Measurements from ENCODE around the gene APBA2. TPM values are rescaled to one million over a fixed set of nuclear protein-coding genes. Genes with fewer than 3 reads are reported as not detected.

APBA2 gene
- total RNA-seq, 1 donor from 2014 or later: 41.0 TPM

DNA sequence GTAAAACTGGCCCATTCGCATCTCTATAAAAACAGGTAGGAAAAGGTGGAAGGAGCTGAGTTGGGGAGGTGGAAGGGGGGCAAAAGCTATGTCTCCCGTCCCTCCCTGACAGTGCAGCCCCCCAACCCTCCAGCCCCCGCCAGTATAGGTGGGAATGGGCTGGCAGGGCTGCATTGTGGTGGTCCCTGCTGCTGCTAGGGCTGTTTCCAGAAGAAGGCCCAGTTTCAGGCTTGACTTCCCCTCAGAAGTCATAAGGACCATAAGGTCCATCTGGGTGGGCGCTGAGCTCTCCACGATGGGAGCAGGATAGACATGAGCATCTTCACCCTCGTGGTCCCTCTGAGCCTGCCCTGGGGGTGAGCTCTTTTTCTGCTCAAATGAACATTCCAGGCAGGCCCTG is 44.2 kb downstream of the APBA2 start:
- TF ChIP-seq, protein P1, sequence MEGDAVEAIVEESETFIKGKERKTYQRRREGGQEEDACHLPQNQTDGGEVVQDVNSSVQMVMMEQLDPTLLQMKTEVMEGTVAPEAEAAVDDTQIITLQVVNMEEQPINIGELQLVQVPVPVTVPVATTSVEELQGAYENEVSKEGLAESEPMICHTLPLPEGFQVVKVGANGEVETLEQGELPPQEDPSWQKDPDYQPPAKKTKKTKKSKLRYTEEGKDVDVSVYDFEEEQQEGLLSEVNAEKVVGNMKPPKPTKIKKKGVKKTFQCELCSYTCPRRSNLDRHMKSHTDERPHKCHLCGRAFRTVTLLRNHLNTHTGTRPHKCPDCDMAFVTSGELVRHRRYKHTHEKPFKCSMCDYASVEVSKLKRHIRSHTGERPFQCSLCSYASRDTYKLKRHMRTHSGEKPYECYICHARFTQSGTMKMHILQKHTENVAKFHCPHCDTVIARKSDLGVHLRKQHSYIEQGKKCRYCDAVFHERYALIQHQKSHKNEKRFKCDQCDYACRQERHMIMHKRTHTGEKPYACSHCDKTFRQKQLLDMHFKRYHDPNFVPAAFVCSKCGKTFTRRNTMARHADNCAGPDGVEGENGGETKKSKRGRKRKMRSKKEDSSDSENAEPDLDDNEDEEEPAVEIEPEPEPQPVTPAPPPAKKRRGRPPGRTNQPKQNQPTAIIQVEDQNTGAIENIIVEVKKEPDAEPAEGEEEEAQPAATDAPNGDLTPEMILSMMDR (IDR thresholded peaks at IDR 0.05; ENCODE audit: unreplicated experiment): no peak
- DNase-seq (ENCODE audit: low spot score, unreplicated experiment): no peak
- no peak overlapping the region for H3K4me3 Mint-ChIP-seq (ENCODE audit: low read depth)
- peaks cover 3% of the 10 kb centered on the region for H3K36me3 Mint-ChIP-seq (ENCODE audit: insufficient read depth)
- no peaks in the 10 kb centered on the region for H3K9me3 Mint-ChIP-seq (ENCODE audit: low read depth)
- no peak overlapping the region for H3K27ac Mint-ChIP-seq
- no peaks in the 10 kb centered on the region for H3K4me1 Mint-ChIP-seq (ENCODE audit: low read depth)
- no peaks in the 10 kb centered on the region for H3K27me3 Mint-ChIP-seq

DNA sequence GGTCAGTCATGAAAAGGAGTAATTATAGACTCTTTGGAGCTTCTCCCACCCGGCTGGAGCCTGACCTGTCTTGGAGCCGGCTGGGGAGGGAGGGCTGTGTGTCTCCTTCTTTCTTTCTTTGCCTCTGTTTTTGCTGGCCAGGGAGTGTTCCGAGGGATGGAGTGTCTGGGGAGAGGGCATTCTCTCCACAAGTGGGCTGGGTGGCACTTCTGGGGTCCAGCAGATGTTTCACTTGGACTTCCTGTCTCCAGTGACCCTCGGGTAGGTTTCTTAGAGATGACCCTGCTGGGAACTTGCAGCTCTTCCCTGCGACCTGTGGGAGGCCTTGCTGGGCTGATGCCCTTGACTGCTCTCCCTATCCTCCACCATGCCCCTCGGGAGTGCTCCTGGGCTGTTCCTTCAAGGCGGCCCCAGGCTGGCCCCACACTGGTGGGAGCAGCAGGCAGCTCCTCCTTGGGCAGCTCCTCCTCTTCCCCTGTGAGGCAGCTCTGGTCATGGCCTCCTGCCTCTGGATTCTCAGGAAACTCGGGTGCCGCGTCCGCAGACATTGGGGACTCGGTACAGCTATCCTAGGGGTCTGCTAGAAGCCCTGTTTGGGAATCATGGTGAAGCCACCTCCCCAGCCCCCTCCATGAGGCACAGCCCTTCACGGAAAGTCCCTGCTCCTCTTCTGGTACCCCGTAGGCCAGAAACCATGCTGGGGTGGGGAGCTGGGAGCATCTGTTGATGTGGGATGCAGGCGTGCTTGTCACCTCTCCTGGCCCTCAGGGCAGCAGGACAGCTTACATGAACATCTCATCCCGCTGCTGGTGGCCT is 44.9 kb downstream of the APBA2 start:
- H3K27me3 Mint-ChIP-seq: no peaks in the 10 kb centered on the region
- H3K9me3 Mint-ChIP-seq (ENCODE audit: low read depth): no peaks in the 10 kb centered on the region
- TF ChIP-seq, protein P1 (IDR thresholded peaks at IDR 0.05; ENCODE audit: unreplicated experiment): no peak
- no peak overlapping the region for H3K27ac Mint-ChIP-seq
- no peak overlapping the region for H3K4me3 Mint-ChIP-seq (ENCODE audit: low read depth)
- peaks cover 3% of the 10 kb centered on the region for H3K36me3 Mint-ChIP-seq (ENCODE audit: insufficient read depth)
- no peaks in the 10 kb centered on the region for H3K4me1 Mint-ChIP-seq (ENCODE audit: low read depth)
- no peak for DNase-seq (ENCODE audit: low spot score, unreplicated experiment)

DNA sequence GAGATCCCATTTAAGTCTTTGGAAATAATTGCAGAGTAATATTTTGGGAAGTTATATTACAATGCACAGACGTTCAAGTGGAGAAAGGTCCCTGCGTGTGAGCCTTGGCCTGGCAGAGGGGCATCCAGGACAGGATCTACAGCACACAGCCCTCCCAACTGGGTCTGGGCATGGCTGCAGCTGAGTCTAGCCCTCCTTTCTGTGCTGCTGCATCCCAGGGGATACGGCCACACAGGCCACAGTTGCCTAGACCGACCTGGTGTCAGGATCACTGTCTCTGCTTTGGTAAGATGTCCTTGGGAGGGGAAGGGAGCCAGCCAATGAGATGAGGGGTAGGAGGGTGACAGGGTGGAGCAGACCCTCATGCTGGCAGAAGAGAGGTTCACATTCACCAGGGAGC is 46.1 kb downstream of the APBA2 start:
- no peaks in the 10 kb centered on the region for H3K27me3 Mint-ChIP-seq
- H3K36me3 Mint-ChIP-seq (ENCODE audit: insufficient read depth): peaks cover 3% of the 10 kb centered on the region
- no peaks in the 10 kb centered on the region for H3K9me3 Mint-ChIP-seq (ENCODE audit: low read depth)
- H3K4me3 Mint-ChIP-seq (ENCODE audit: low read depth): no peak overlapping the region
- H3K4me1 Mint-ChIP-seq (ENCODE audit: low read depth): no peaks in the 10 kb centered on the region
- no peak for DNase-seq (ENCODE audit: low spot score, unreplicated experiment)
- H3K27ac Mint-ChIP-seq: no peak overlapping the region
- TF ChIP-seq, protein P1 (IDR thresholded peaks at IDR 0.05; ENCODE audit: unreplicated experiment): no peak

DNA sequence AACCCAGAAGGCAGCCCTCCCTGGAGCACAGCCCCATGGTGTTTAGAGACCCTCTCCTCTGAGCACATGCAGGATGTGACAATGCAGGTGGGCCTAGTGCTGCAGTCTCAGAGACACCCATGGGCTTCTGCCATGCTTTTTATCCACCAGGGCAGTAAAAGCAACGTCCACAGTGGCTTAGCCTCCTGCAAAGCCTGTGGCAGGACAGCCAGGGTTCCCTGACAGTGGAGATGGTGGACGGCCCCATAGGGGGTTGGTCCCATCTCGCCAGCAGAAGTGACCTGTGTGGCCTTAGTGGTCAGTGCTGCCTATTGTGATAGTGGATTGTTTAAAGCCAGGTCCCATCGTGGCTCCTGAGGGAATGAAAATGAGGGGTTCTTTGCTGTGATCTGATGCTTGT is 46.6 kb downstream of the APBA2 start:
- H3K27ac Mint-ChIP-seq: no peak overlapping the region
- peaks cover 1% of the 10 kb centered on the region for H3K36me3 Mint-ChIP-seq (ENCODE audit: insufficient read depth)
- H3K27me3 Mint-ChIP-seq: no peaks in the 10 kb centered on the region
- H3K9me3 Mint-ChIP-seq (ENCODE audit: low read depth): no peaks in the 10 kb centered on the region
- DNase-seq (ENCODE audit: low spot score, unreplicated experiment): no peak
- no peaks in the 10 kb centered on the region for H3K4me1 Mint-ChIP-seq (ENCODE audit: low read depth)
- TF ChIP-seq, protein P1 (IDR thresholded peaks at IDR 0.05; ENCODE audit: unreplicated experiment): no peak
- no peak overlapping the region for H3K4me3 Mint-ChIP-seq (ENCODE audit: low read depth)

DNA sequence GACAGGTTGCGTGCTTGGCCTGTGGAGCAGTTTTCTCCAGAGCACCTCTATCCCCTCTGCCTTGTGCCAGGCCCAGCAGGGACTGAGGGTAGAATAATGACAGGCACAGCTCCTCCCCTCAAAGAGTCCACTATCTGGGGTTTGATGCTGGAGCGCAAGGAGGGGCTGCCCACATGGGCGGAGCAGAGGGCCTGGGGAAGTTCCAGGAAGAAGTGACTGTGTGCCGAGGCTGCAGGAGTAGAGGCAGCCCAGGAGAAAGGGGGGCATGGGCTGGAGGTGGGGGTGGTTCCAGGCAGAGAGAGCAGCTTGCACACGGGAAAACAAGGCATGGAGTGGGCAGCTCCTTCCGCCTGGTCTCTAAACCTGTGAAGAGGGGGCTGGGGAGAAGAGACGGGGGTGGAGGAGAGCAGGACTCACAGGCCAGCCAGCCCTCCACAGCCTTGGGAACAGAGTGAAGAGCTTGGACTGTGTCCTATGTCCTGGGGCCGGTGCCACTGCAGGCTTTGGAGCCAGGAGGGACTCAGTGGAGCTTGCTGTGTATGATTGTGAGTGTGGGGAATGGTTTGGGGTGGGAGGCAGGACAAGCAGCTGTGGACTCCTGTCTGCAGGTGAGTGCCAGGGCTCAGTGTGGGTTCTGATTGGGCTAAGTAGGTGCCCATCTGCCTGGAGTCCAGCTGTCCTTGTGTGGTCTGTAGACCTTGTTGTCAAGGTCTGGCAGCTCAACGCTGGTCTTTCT is 48.1 kb downstream of the APBA2 start:
- no peak for DNase-seq (ENCODE audit: low spot score, unreplicated experiment)
- TF ChIP-seq, protein P1 (IDR thresholded peaks at IDR 0.05; ENCODE audit: unreplicated experiment): no peak
- Mint-ChIP-seq H3K4me1 (ENCODE audit: low read depth) (no peaks in the 10 kb centered on the region), H3K36me3 (ENCODE audit: insufficient read depth) (peaks cover under 1% of the 10 kb centered on the region), H3K9me3 (ENCODE audit: low read depth) (no peaks in the 10 kb centered on the region), H3K27me3 (no peaks in the 10 kb centered on the region), H3K27ac (no peak overlapping the region), H3K4me3 (ENCODE audit: low read depth) (no peak overlapping the region)

All from progenitor cell of endocrine pancreas (in vitro differentiated cells).